ENCODE data around the gene TMEM63A. TPM values are rescaled to one million over a fixed set of nuclear protein-coding genes. Genes with fewer than 3 reads are reported as not detected.

TMEM63A gene
- total RNA-seq, 1 experiment from 2014 or later: 91.7 TPM

DNA sequence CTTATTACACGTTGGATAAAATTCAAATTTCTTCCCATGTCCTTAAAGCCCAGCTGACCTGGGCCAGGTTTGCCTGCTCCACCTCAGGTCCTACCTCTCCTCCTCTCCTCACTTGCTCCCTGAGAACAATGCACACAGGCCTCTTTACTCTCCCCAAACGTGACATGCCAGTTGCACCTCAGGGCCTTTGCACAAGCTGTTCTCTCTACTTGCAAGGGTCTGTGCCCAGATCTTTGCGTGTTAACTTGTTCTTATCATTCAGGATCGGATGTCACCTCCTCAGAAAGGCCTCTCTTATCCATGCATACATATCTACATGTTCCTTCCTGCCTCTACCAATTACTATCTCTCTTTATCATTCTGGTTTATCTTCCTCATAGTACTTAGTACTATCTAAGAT is 21.4 kb upstream of the TMEM63A start (continued):
- TF ChIP-seq, protein P1, sequence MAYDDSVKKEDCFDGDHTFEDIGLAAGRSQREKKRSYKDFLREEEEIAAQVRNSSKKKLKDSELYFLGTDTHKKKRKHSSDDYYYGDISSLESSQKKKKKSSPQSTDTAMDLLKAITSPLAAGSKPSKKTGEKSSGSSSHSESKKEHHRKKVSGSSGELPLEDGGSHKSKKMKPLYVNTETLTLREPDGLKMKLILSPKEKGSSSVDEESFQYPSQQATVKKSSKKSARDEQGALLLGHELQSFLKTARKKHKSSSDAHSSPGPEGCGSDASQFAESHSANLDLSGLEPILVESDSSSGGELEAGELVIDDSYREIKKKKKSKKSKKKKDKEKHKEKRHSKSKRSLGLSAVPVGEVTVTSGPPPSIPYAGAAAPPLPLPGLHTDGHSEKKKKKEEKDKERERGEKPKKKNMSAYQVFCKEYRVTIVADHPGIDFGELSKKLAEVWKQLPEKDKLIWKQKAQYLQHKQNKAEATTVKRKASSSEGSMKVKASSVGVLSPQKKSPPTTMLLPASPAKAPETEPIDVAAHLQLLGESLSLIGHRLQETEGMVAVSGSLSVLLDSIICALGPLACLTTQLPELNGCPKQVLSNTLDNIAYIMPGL (CRISPR knock-in tag; IDR thresholded peaks at IDR 0.05): no peak
- TF ChIP-seq, protein P2, sequence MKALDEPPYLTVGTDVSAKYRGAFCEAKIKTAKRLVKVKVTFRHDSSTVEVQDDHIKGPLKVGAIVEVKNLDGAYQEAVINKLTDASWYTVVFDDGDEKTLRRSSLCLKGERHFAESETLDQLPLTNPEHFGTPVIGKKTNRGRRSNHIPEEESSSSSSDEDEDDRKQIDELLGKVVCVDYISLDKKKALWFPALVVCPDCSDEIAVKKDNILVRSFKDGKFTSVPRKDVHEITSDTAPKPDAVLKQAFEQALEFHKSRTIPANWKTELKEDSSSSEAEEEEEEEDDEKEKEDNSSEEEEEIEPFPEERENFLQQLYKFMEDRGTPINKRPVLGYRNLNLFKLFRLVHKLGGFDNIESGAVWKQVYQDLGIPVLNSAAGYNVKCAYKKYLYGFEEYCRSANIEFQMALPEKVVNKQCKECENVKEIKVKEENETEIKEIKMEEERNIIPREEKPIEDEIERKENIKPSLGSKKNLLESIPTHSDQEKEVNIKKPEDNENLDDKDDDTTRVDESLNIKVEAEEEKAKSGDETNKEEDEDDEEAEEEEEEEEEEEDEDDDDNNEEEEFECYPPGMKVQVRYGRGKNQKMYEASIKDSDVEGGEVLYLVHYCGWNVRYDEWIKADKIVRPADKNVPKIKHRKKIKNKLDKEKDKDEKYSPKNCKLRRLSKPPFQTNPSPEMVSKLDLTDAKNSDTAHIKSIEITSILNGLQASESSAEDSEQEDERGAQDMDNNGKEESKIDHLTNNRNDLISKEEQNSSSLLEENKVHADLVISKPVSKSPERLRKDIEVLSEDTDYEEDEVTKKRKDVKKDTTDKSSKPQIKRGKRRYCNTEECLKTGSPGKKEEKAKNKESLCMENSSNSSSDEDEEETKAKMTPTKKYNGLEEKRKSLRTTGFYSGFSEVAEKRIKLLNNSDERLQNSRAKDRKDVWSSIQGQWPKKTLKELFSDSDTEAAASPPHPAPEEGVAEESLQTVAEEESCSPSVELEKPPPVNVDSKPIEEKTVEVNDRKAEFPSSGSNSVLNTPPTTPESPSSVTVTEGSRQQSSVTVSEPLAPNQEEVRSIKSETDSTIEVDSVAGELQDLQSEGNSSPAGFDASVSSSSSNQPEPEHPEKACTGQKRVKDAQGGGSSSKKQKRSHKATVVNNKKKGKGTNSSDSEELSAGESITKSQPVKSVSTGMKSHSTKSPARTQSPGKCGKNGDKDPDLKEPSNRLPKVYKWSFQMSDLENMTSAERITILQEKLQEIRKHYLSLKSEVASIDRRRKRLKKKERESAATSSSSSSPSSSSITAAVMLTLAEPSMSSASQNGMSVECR (CRISPR knock-in tag; IDR thresholded peaks at IDR 0.05; ENCODE audit: borderline replicate concordance): no peak

DNA sequence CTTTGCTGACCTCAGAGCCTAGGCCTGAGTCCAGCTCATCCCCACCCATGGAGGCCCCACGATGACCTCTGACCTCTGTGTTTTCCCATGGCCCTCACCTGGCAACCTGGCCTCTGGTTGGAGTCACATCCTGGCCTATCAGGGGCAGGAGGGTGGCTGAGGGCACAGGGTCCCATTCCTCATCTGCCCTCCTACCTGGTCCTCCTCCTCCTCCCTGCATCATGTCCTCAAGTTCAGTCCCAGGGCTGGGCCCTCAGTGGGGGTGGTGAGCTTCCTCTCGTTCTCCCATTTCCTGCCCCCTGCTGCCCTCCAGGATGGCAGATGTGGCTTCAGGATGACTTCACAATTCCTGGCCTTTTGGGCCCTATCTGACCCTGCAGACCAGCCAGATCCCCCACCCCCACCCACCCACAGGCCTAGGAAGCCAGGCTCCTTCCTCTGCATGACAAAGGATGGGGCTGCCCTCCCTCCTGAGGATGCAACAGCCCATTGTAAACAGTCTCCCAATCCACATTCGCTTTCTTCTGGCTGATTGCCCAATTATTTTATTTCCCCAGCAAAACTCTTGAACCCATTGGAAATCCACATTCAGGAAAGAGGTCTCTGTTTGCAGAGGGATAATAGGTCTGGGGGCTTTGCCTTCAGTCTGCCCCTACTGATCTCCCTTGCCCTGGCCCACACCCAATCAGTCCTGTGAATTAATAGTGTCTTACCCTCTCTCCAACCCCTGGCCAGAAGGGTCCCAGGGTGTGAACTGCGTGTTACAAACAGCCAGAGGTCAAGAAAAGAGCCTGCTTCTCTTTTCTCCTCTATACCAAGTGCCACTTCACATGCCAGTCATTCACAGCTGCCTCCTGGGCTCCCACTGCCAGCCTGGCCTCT is 17.1 kb upstream of the TMEM63A start:
- ChIA-PET CTCF (interaction anchor here (1.0 to 3.3 kb wide), 6 partner anchors 10 to 425 kb away, joined by 3 to 30 read pairs (median 8); partner anchors contain the start of genes LEFTY1 and TMEM63A), POLR2A (interaction anchor here (0.6 to 1.0 kb wide), 5 partner anchors 9 to 49 kb away, joined by 3 to 8 read pairs (median 4); partner anchors contain the start of genes LEFTY2 and TMEM63A)
- Mint-ChIP-seq H3K9me3 (peaks cover 5% of the 10 kb centered on the region), H3K4me3 (peak overlapping the region; percentile 14; the same call in 1 of the 2 replicates), H3K27ac (peak overlapping the region; percentile 95), H3K27me3 (ENCODE audit: low read depth) (peaks cover 20% of the 10 kb centered on the region), H3K36me3 (no peaks in the 10 kb centered on the region), H3K4me1 (peaks cover 43% of the 10 kb centered on the region)
- DNase-seq (ENCODE audit: low spot score) (peak; percentile 75), ATAC-seq (peak; percentile 87)
- TF ChIP-seq NR2C2 (CRISPR knock-in tag; IDR thresholded peaks at IDR 0.05) (0 out of 2 replicates have a peak, but pooled peaks have one; percentile 61), FOXP1 (CRISPR knock-in tag; IDR thresholded peaks at IDR 0.05; ENCODE audit: borderline replicate concordance) (peak; percentile 59; the same call in 1 of the 2 replicates), CBFB (CRISPR knock-in tag; IDR thresholded peaks at IDR 0.05; ENCODE audit: low read depth) (0 out of 2 replicates have a peak, but pooled peaks have one; percentile 82), JUN (CRISPR knock-in tag; IDR thresholded peaks at IDR 0.05) (no peak), ZNF219 (CRISPR knock-in tag; IDR thresholded peaks at IDR 0.05; ENCODE audit: borderline replicate concordance) (no peak), FOXK1 (CRISPR knock-in tag; IDR thresholded peaks at IDR 0.05) (no peak), NFE2L1 (CRISPR knock-in tag; IDR thresholded peaks at IDR 0.05) (peak; percentile 94), TEAD1 (CRISPR knock-in tag; IDR thresholded peaks at IDR 0.05) (peak; percentile 68; the same call in 1 of the 2 replicates), NR1H2 (CRISPR knock-in tag; IDR thresholded peaks at IDR 0.05) (no peak), GTF2I (CRISPR knock-in tag; conservative IDR thresholded peaks at IDR 0.05) (no peak), OVOL2 (CRISPR knock-in tag; IDR thresholded peaks at IDR 0.05; ENCODE audit: borderline replicate concordance) (no peak), EMX1 (CRISPR knock-in tag; IDR thresholded peaks at IDR 0.05) (no peak), SMAD4 (CRISPR knock-in tag; IDR thresholded peaks at IDR 0.05) (peak; percentile 94)
- TF ChIP-seq, protein P3, sequence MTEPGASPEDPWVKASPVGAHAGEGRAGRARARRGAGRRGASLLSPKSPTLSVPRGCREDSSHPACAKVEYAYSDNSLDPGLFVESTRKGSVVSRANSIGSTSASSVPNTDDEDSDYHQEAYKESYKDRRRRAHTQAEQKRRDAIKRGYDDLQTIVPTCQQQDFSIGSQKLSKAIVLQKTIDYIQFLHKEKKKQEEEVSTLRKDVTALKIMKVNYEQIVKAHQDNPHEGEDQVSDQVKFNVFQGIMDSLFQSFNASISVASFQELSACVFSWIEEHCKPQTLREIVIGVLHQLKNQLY (CRISPR knock-in tag; IDR thresholded peaks at IDR 0.05): no peak
- TF ChIP-seq, protein P4, sequence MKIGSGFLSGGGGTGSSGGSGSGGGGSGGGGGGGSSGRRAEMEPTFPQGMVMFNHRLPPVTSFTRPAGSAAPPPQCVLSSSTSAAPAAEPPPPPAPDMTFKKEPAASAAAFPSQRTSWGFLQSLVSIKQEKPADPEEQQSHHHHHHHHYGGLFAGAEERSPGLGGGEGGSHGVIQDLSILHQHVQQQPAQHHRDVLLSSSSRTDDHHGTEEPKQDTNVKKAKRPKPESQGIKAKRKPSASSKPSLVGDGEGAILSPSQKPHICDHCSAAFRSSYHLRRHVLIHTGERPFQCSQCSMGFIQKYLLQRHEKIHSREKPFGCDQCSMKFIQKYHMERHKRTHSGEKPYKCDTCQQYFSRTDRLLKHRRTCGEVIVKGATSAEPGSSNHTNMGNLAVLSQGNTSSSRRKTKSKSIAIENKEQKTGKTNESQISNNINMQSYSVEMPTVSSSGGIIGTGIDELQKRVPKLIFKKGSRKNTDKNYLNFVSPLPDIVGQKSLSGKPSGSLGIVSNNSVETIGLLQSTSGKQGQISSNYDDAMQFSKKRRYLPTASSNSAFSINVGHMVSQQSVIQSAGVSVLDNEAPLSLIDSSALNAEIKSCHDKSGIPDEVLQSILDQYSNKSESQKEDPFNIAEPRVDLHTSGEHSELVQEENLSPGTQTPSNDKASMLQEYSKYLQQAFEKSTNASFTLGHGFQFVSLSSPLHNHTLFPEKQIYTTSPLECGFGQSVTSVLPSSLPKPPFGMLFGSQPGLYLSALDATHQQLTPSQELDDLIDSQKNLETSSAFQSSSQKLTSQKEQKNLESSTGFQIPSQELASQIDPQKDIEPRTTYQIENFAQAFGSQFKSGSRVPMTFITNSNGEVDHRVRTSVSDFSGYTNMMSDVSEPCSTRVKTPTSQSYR (CRISPR knock-in tag; IDR thresholded peaks at IDR 0.05): peak; percentile 94
- TF ChIP-seq, protein P5, sequence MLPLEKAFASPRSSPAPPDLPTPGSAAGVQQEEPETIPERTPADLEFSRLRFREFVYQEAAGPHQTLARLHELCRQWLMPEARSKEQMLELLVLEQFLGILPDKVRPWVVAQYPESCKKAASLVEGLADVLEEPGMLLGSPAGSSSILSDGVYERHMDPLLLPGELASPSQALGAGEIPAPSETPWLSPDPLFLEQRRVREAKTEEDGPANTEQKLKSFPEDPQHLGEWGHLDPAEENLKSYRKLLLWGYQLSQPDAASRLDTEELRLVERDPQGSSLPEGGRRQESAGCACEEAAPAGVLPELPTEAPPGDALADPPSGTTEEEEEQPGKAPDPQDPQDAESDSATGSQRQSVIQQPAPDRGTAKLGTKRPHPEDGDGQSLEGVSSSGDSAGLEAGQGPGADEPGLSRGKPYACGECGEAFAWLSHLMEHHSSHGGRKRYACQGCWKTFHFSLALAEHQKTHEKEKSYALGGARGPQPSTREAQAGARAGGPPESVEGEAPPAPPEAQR (CRISPR knock-in tag; IDR thresholded peaks at IDR 0.05): 0 out of 2 replicates have a peak, but pooled peaks have one; percentile 22
- TF ChIP-seq, protein P6, sequence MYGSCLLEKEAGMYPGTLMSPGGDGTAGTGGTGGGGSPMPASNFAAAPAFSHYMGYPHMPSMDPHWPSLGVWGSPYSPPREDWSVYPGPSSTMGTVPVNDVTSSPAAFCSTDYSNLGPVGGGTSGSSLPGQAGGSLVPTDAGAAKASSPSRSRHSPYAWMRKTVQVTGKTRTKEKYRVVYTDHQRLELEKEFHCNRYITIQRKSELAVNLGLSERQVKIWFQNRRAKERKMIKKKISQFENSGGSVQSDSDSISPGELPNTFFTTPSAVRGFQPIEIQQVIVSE (CRISPR knock-in tag; IDR thresholded peaks at IDR 0.05; ENCODE audit: borderline replicate concordance): no peak
- TF ChIP-seq, protein P7, sequence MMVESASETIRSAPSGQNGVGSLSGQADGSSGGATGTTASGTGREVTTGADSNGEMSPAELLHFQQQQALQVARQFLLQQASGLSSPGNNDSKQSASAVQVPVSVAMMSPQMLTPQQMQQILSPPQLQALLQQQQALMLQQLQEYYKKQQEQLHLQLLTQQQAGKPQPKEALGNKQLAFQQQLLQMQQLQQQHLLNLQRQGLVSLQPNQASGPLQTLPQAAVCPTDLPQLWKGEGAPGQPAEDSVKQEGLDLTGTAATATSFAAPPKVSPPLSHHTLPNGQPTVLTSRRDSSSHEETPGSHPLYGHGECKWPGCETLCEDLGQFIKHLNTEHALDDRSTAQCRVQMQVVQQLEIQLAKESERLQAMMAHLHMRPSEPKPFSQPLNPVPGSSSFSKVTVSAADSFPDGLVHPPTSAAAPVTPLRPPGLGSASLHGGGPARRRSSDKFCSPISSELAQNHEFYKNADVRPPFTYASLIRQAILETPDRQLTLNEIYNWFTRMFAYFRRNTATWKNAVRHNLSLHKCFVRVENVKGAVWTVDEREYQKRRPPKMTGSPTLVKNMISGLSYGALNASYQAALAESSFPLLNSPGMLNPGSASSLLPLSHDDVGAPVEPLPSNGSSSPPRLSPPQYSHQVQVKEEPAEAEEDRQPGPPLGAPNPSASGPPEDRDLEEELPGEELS (CRISPR knock-in tag; IDR thresholded peaks at IDR 0.05): peak; percentile 95; the same call in 1 of the 2 replicates
